GM10266 (cell line): Measurements from ENCODE around the gene CD48.

ENCODE experiments used
- DNase-seq: peaks from one replicate; pipeline ENCODE4 v3.0.0; 2012; ENCODE audit errors: extremely low spot score
- TF ChIP-seq, protein P1 (sequence below): IDR thresholded peaks from 2 replicates; pipeline ENCODE4 v1.5.1; 2012; ENCODE audit warnings: mild to moderate bottlenecking, low read depth; ENCODE audit not compliant: control insufficient read depth, insufficient read depth; ENCODE audit errors: missing control alignments

CD48 gene, protein sequence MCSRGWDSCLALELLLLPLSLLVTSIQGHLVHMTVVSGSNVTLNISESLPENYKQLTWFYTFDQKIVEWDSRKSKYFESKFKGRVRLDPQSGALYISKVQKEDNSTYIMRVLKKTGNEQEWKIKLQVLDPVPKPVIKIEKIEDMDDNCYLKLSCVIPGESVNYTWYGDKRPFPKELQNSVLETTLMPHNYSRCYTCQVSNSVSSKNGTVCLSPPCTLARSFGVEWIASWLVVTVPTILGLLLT

DNA sequence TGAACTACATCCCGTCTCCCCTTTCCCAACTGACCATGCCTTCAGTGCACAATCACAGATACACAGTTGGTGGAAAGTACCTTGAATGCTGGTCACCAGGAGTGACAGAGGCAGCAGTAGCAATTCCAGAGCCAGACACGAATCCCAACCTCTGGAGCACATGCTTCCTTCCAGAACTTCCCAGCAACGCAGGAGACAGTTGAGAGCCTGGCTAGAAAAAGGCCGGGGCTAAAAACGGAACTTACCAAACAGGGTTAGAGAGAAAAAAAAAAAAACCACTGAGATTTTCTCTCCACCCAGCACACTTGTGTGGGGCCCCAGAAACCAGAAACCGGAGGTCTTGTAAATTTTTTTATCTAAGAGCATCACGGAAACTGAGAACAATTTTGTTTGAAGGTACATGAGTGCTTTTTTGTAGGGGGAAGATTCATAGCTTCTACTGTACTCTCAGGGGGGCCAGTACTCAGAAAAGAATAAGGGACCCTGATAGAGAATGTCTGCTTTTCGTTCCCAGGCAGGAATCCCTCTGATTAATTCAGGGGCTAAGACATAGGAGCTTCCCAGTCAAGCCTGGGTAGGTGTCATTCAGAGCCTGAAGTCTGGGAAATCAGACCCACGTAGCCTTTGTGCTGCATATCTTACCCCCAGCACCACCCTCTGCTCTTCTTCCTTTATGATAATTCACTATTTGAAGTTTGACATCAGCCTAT, at the start of gene CD48:
CD48 (minus strand) TSS at position 221 of the 710 bp plus-strand sequence; CDS start at position 162, 59 bp downstream.
- DNase-seq, result peak; percentile 58

DNA sequence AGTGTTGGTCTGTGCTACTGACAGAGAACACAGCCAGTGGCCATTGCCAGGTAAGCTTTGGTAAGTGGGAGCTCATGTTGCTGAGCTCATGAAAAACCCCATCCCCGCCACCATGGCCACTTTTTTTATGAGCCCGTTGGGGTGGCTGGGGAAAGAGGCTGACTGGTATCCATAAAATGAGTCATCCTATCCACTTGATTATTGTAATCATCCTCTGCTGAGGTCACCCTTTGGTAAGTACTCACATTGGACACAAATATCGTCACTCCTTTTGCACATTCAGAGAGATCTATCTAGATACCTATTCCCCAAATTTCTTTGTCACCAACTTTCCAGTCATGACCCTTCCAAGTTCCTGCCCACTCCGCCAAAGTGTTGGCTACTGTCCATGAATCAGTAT, 49.4 kb upstream of the CD48 start:
- TF ChIP-seq, protein P1, sequence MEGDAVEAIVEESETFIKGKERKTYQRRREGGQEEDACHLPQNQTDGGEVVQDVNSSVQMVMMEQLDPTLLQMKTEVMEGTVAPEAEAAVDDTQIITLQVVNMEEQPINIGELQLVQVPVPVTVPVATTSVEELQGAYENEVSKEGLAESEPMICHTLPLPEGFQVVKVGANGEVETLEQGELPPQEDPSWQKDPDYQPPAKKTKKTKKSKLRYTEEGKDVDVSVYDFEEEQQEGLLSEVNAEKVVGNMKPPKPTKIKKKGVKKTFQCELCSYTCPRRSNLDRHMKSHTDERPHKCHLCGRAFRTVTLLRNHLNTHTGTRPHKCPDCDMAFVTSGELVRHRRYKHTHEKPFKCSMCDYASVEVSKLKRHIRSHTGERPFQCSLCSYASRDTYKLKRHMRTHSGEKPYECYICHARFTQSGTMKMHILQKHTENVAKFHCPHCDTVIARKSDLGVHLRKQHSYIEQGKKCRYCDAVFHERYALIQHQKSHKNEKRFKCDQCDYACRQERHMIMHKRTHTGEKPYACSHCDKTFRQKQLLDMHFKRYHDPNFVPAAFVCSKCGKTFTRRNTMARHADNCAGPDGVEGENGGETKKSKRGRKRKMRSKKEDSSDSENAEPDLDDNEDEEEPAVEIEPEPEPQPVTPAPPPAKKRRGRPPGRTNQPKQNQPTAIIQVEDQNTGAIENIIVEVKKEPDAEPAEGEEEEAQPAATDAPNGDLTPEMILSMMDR, result no peak
- DNase-seq, result no peak

More for the DNA sequence above, at the start of gene CD48:
- TF ChIP-seq, protein P1, result no peak

DNA sequence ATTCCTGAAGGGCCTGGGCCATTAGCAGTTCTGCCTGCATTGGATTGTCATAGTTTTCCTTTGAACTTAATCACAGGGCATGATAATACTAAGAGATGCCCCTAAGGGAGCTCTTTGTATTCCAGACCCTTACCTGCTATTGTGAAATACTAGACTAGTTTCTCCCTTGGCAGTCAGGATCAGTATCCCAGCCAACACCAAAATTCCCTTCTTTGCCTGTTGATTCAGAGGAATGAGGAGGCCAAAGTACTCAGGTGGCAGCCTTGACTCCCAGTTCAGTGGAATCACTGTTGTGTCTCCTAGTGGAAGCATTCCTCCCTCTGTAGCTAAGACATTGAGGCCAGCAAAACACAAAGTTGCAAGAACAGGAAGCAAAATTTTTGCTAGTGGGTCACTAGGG, 48.1 kb upstream of the CD48 start:
- no peak for DNase-seq
- TF ChIP-seq, protein P1, result no peak

DNA sequence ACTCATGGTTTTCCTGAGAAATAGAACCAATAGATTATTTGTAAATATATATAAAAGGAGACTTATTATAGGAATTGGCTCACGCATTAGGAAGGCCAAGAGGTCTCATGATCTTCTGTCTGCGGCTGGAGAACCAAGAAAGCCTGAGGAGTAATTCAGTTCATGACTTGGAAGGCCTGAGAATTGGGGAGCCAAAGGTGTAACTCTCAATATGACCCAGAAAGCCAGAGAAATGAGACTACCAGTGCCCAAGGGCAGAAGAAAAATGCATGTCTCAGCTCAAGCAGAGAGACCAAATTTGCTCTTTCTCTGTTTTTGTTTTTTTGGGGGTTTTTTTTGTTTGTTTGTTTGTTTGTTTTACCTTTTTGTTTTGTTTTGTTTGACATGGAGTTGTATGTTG, 46.9 kb upstream of the CD48 start:
- TF ChIP-seq, protein P1, result no peak
- no peak for DNase-seq

DNA sequence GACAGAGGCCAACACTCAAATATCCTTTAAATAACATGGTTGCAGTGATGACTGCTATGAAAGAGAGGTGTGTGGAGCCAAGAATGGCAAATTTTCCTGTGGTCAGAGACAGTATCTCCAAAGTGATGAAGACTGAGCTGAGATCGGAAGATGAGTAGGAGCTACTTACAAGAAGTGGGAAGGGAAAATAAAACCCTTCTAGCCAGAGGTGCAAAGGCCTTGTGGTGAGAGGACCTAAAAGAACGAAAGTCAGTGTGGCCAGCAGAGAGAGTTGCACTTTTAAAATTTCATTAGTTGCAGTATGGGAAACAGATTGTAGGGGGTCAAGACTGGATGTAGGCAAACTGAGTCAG, 45.2 kb upstream of the CD48 start:
- TF ChIP-seq, protein P1, result no peak
- no peak for DNase-seq

DNA sequence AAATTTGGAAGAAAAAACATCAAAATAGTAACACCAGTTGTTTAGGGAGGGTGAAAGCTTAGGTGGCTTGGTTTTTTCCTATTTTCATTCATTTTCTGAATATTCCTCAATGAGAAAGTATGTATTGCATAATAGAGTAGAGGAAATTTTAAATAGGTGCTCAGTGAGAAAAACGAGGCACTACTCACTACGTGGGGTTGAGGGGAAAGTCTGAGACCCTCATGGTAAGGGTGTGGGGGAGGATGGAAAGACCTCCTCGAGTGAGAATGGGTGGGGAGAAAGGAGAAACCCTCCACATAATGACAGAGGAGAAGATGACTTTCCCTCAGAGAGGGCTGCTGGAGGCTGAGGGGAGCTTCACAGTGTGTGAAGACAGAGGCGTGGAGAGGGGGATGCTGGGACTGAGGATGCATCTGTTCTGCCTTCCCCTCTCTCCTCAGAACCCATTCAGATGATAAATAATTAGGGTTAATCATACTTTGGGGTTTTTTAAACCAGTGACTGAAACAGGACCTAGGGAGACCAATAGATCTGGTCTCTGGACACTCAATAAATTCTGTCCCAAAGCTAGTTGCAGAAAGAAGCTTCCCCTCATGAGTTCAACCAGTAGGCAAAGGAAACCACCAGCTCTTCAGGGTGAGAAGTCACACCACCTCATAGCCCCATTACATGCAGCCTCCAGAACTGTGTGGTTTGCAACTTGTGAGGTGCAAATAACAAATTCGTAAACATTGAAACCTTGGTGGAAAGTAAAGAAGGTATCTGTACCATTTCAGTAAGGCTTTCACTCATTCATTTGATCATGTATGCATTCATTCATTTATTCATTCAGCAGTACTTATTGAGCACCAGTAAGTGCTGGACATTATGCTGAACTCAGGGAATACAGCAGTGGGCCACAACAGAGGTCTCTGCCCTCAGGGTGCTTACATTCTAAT, 44.6 kb upstream of the CD48 start:
- TF ChIP-seq, protein P1, result no peak
- DNase-seq, result no peak
